GM13977 (cell line): ENCODE measurements around the gene UCN.
"Not testable (repeated sequence)": the region's sequence is repeated elsewhere in the genome, so short reads cannot be mapped to it uniquely, and the experiment has no call there.

Experiments
- DNase-seq: peaks from one replicate; pipeline ENCODE4 v3.0.0; 2012; ENCODE audit warnings: low spot score
- in situ Hi-C: fragments of 300-500 bp; cut with MboI; formaldehyde crosslinking; loops from one replicate; pipeline ENCODE4 v1.12.0; 2022; ENCODE audit warnings: low sequenced_read_pairs, low pct_unique_long_range_greater_than_20kb, mixed read lengths, inconsistent platforms; ENCODE audit not compliant: unreplicated experiment
- TF ChIP-seq, protein P1 (sequence below): IDR thresholded peaks from 2 replicates; pipeline ENCODE4 v1.5.1; 2012; ENCODE audit warnings: mild to moderate bottlenecking, control low read depth; ENCODE audit not compliant: insufficient read depth; ENCODE audit errors: extremely low read depth, missing control alignments

The UCN gene

DNA sequence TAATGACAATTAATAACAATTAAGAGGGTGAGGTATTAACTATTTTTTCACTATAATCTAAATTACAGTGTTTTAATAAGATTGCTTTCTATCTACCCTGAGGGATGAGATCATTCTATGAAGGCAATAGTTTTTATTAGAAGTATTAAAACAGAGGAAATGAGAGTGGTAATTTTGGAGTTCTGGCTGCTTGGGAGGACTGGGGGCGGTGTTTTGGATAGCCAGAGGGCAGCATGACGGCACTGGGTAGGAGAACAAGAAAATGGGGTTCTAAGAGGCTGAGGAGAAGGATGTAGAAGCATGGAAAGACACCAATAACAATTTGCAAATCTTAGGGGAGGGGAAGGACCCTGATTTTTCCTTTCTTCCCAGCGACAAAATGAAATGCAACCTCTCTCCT, 38.1 kb downstream of the UCN start:
- TF ChIP-seq, protein P1, sequence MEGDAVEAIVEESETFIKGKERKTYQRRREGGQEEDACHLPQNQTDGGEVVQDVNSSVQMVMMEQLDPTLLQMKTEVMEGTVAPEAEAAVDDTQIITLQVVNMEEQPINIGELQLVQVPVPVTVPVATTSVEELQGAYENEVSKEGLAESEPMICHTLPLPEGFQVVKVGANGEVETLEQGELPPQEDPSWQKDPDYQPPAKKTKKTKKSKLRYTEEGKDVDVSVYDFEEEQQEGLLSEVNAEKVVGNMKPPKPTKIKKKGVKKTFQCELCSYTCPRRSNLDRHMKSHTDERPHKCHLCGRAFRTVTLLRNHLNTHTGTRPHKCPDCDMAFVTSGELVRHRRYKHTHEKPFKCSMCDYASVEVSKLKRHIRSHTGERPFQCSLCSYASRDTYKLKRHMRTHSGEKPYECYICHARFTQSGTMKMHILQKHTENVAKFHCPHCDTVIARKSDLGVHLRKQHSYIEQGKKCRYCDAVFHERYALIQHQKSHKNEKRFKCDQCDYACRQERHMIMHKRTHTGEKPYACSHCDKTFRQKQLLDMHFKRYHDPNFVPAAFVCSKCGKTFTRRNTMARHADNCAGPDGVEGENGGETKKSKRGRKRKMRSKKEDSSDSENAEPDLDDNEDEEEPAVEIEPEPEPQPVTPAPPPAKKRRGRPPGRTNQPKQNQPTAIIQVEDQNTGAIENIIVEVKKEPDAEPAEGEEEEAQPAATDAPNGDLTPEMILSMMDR = no peak
- in situ Hi-C loops = no loop called here
- DNase-seq = no peak

DNA sequence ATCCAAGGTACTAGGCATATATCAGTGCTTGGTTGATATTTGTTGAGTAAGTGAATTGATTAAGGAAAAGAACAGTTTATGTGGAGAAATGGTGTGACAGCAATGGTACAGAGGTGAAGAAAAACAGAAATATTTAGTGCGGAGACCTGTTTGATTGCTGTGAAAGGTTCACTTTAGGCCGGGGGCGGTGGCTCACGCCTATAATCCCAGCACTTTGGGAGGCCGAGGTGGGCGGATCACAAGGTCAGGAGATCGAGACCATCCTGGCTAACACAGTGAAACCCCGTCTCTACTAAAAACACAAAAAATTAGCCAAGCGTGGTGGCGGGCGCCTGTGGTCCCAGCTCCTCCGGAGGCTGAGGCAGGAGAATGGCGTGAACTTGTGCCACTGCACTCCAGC, 39.9 kb downstream of the UCN start:
- DNase-seq, in situ Hi-C loops: not testable (repeated sequence)

DNA sequence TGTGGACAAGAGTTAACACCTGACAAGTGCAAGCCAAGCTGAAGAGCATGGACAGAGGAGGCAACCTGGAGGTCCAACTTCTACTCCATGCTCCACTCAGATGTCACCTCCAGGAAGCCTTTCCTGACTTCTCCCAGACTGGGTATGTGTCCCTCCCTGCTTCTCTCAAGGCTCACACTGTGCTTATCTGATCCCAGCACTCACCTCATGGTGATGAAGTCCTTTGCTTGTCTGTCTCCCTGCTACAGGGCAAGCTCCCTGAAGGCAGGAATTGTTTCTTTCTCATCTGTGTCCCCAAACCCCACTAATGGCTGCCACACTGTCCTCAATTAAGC, 42.7 kb downstream of the UCN start:
- no peak for DNase-seq
- TF ChIP-seq, protein P1 = no peak
- in situ Hi-C loops = no loop called here

DNA sequence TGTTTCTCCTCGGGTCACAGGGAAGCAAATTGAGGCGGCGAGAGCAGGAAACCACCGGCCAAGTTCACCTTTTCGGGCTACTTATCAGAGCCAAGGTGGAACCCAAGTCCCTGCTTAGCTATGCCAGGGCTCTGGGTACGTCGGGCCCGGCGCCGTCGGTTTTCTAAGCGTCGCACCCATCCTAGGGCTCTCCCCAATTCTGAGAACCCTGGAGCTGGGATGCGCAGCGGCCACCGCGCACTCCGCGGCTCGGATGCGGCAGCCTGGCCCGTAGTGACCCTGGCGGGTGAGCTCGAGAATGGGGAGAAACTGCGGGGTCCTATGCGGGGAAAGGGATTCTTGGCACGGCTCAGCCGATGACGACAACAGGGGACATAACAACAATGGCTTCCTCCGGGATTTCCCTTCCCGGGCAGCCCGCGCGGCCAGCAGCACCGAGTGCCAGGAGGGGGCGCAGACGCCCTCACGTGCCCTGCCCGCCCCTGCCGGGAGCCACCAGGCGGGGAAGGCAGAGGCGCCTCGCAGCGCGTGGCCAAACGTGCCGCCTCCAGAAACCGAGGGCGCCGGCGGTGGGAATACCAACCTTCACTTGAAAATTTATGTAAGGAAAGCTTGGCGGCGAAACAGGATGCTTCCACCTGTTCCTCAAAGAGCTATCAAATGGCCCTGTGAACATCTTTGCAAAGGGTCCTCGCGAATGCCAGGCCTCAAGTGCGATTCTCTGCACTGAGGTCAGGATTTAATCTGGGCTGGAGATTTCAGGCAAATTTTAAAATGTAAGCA, 43.3 kb downstream of the UCN start:
- in situ Hi-C loops = no loop called here
- TF ChIP-seq, protein P1 = peak; percentile 54
- DNase-seq = peak; percentile 87

DNA sequence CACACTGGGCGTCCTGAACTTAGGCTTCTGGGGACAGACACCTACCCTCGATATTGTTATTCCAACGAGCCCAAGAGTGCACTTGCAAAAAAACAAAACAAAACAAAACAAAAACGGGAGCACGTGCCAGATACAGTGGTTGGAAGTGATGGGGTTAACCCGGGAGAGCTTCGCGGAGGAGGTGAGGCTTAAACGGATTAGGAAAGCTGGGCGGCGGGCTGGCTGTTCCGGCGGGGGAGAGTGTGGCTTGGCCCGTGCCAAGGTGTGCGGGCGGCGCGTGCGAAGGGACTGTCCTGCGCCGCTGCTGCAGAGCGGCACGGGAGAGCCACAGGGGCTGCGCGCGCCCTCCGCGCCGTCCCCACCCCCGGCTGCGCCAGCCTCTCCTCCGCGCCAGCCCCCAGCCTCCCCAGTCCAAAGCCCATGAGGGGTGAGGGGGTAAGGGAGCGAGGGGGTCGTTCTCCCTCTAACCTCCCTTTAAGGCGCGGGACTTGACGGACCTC, 43.9 kb downstream of the UCN start:
- TF ChIP-seq, protein P1 = no peak
- in situ Hi-C loops = no loop called here
- no peak for DNase-seq

DNA sequence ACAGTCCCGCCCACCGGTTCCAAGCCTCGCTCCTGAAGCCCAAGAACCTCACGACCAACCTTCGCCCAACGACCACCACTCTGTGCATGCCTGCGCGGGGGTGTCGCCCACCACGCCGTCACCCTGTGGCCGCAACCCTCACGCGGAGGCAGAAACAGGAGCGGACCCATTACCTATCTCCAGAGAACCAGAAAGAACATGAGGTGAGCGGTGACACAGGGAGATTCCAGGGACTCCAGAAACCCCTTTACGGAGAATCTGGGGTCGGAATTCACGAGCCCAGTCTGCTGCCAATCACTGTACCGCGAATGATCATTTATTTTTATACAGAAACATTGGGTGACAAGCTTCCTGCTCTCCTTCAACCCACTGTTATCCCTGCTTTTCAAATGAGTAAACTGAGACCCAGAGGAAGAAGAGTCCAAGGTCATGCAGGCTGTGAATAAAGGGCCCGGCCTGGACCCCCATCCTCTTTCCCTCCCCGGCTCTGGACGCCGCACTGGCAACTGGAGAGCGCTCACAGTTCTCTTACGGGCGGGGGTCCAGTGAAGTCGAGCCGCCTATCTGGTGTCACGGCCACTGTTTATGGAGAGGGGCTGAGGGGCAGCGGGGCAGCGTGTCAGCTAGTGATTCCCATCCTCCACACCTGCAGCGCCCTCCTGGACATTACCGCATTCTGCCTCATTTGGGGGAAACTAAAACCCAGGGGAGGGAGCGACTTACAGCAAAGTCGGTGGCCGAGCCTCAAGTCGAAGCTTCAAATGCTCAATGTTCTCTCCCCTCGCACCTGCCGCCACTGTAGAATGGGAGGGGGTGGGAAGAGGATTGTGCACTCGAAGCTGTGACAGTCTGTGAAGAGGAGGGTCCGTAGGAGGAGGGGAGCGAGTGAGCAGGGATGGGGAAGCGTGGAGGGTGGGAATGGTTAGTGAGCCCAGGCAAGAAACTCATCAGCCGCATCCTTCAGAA, 44.7 kb downstream of the UCN start:
- in situ Hi-C loops = no loop called here
- TF ChIP-seq, protein P1 = no peak
- DNase-seq = peak; percentile 61
